ENCODE measurements around the gene DLG1. TPM values are rescaled to one million over a fixed set of nuclear protein-coding genes. Genes with fewer than 3 reads are reported as not detected.

DLG1 gene
- total and polyA plus RNA-seq, 4 donors: 12.7 to 51.2 (median 22.3) TPM

DNA sequence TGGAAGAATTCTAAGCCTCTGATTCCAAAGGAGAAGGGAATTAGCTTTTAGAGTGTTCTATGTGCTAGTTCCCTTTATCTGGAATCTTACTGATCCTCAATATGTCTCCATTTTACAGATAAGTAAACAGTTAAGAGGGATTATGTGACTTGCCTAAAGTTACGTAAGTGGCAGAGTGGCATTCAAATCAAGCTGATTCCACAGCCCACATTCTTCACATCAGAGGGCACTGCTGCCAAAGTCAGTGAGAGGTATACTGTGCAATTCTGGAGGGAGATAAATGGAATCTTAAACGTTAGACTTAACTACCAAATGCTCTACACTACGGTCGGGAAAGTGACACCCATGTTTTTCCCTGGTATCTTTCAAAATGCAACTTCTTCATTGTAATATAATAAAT lies 257.8 kb downstream of the DLG1 start:
- TF ChIP-seq TAF1 (conservative IDR thresholded peaks at IDR 0.05) (no peak), RXRA (IDR thresholded peaks at IDR 0.05) (no peak), HNF4A (conservative IDR thresholded peaks at IDR 0.05) (no peak), SP1 (IDR thresholded peaks at IDR 0.05) (no peak), EGR1 (IDR thresholded peaks at IDR 0.05; ENCODE audit: low read depth in 2 of 2) (no peak), FOXA1 (IDR thresholded peaks at IDR 0.05) (no peak), JUND (IDR thresholded peaks at IDR 0.05) (no peak), GABPA (IDR thresholded peaks at IDR 0.05 in 1 of 2, conservative IDR thresholded peaks at IDR 0.05 in 1 of 2) (no peak), NR2F2 (IDR thresholded peaks at IDR 0.05) (no peak), RAD21 (IDR thresholded peaks at IDR 0.05) (no peak), FOXA2 (IDR thresholded peaks at IDR 0.05) (no peak), YY1 (IDR thresholded peaks at IDR 0.05) (no peak), HNF4G (IDR thresholded peaks at IDR 0.05) (no peak)
- TF ChIP-seq, protein P1, sequence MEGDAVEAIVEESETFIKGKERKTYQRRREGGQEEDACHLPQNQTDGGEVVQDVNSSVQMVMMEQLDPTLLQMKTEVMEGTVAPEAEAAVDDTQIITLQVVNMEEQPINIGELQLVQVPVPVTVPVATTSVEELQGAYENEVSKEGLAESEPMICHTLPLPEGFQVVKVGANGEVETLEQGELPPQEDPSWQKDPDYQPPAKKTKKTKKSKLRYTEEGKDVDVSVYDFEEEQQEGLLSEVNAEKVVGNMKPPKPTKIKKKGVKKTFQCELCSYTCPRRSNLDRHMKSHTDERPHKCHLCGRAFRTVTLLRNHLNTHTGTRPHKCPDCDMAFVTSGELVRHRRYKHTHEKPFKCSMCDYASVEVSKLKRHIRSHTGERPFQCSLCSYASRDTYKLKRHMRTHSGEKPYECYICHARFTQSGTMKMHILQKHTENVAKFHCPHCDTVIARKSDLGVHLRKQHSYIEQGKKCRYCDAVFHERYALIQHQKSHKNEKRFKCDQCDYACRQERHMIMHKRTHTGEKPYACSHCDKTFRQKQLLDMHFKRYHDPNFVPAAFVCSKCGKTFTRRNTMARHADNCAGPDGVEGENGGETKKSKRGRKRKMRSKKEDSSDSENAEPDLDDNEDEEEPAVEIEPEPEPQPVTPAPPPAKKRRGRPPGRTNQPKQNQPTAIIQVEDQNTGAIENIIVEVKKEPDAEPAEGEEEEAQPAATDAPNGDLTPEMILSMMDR (IDR thresholded peaks at IDR 0.05; ENCODE audit: low read depth, low read length, missing input control): no peak
- TF ChIP-seq, protein P2, sequence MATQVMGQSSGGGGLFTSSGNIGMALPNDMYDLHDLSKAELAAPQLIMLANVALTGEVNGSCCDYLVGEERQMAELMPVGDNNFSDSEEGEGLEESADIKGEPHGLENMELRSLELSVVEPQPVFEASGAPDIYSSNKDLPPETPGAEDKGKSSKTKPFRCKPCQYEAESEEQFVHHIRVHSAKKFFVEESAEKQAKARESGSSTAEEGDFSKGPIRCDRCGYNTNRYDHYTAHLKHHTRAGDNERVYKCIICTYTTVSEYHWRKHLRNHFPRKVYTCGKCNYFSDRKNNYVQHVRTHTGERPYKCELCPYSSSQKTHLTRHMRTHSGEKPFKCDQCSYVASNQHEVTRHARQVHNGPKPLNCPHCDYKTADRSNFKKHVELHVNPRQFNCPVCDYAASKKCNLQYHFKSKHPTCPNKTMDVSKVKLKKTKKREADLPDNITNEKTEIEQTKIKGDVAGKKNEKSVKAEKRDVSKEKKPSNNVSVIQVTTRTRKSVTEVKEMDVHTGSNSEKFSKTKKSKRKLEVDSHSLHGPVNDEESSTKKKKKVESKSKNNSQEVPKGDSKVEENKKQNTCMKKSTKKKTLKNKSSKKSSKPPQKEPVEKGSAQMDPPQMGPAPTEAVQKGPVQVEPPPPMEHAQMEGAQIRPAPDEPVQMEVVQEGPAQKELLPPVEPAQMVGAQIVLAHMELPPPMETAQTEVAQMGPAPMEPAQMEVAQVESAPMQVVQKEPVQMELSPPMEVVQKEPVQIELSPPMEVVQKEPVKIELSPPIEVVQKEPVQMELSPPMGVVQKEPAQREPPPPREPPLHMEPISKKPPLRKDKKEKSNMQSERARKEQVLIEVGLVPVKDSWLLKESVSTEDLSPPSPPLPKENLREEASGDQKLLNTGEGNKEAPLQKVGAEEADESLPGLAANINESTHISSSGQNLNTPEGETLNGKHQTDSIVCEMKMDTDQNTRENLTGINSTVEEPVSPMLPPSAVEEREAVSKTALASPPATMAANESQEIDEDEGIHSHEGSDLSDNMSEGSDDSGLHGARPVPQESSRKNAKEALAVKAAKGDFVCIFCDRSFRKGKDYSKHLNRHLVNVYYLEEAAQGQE (IDR thresholded peaks at IDR 0.05): no peak
- TF ChIP-seq, protein P3, sequence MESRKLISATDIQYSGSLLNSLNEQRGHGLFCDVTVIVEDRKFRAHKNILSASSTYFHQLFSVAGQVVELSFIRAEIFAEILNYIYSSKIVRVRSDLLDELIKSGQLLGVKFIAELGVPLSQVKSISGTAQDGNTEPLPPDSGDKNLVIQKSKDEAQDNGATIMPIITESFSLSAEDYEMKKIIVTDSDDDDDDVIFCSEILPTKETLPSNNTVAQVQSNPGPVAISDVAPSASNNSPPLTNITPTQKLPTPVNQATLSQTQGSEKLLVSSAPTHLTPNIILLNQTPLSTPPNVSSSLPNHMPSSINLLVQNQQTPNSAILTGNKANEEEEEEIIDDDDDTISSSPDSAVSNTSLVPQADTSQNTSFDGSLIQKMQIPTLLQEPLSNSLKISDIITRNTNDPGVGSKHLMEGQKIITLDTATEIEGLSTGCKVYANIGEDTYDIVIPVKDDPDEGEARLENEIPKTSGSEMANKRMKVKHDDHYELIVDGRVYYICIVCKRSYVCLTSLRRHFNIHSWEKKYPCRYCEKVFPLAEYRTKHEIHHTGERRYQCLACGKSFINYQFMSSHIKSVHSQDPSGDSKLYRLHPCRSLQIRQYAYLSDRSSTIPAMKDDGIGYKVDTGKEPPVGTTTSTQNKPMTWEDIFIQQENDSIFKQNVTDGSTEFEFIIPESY (IDR thresholded peaks at IDR 0.05): no peak
- TF ChIP-seq, protein P4, sequence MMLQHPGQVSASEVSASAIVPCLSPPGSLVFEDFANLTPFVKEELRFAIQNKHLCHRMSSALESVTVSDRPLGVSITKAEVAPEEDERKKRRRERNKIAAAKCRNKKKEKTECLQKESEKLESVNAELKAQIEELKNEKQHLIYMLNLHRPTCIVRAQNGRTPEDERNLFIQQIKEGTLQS (IDR thresholded peaks at IDR 0.05): no peak
- TF ChIP-seq, protein P5, sequence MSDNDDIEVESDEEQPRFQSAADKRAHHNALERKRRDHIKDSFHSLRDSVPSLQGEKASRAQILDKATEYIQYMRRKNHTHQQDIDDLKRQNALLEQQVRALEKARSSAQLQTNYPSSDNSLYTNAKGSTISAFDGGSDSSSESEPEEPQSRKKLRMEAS (IDR thresholded peaks at IDR 0.05): no peak
- no peaks in the 10 kb centered on the region for H3K27me3 ChIP-seq (ENCODE audit: control insufficient read depth in 4 of 4, insufficient read depth in 4 of 4, low read length in 3 of 4)
- H3K4me1 ChIP-seq (ENCODE audit: control insufficient read depth in 4 of 4, insufficient read depth in 4 of 4, low read length in 3 of 4): no peaks in the 10 kb centered on the region
- H3K27ac ChIP-seq (ENCODE audit: low read depth in 1 of 2, low read length in 2 of 2): no peak overlapping the region
- peaks cover 2 to 17% (median 12%) of the 10 kb centered on the region in 4 donors for H3K36me3 ChIP-seq (ENCODE audit: control insufficient read depth in 4 of 4, insufficient read depth in 3 of 4, low read depth in 1 of 4, low read length in 3 of 4)
- H3K9me3 ChIP-seq (ENCODE audit: control insufficient read depth in 4 of 4, low read length in 3 of 4): no peaks in the 10 kb centered on the region
- H3K4me3 ChIP-seq (ENCODE audit: low read depth in 1 of 3, low read length in 3 of 3): no peak overlapping the region
- no peak for DNase-seq (ENCODE audit: low spot score)
- 92% methylated on average over 4 of the region's 4 CpGs for WGBS
- no peak overlapping the region for H3K9ac ChIP-seq (ENCODE audit: low read depth in 1 of 2, low read length in 2 of 2)

All from liver (tissue), 9 donors.